ENCODE results near the gene CASP12.

GRCh38 chr11:104892723-104893511, 5.3 kb downstream of the CASP12 start:
- no peak for TF ChIP-seq POLR2AphosphoS5 (IDR thresholded peaks at IDR 0.05; ENCODE audit: borderline replicate concordance, low read depth, low read length)
- no peak for TF ChIP-seq EZH2 (IDR thresholded peaks at IDR 0.05)

All from SK-N-MC (cell line).